Fibroblast of skin of abdomen (primary cell): ENCODE results near the gene ZNF219. TPM values are rescaled to one million over a fixed set of nuclear protein-coding genes. Genes with fewer than 3 reads are reported as not detected.

ENCODE experiments used
- DNase-seq: peaks from one replicate; pipeline ENCODE4 v3.0.0-alpha.2; 2013
- polyA plus RNA-seq, 2 experiments: library from polyadenylated mRNA; unstranded; fragments of 120-200 nt; gene quantifications; one replicate each; pipeline ENCODE4 v1.2.1, GENCODE V29; 2013; ENCODE audit not compliant: insufficient read length in 2 of 2

ZNF219 gene
- polyA plus RNA-seq (2013, experiment 1 of 2; ENCODE audit: insufficient read length): 8.9 TPM
- polyA plus RNA-seq (2013, experiment 2 of 2; ENCODE audit: insufficient read length): 11.4 TPM

DNA sequence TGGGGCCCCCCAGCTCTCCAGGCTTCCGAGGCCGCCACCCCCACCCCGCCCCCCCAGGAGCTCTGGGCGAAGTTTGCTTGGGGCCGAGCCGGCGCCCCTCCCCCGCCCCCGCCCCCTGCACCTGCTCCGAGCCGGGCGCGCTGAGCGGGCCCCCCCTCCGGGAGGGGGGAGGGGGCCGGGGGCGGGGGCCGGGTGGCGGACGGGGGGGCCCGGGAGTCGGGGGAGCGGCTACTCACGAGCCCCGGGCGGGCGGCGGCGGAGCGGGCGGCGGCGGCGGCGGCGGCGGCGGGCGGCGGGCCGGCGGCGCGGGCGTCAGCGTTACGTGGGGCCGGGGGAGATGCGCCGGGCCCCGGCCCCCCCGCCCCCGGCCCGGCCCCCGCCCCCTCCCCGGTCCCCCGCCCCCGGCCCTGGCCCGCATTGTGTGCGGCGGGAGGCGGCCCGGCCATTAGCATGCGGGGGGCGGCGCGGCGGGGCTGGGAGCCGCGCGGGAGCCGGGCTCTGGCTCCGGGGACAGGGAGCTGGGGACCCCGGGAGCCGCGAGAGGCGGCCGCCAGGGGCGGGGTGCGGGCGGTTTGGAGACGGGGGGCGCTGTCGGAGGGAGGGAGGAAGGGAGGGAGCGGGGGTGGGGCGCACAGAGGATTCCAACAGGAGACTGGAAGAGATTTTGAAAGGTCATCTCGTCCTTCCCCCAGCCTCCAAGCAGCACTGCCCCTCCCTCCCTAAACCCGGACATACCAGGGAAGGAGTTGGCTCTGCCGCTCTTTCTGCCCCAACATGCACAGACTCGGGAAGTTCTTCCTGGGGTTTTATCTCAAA, at the start of gene ZNF219:
ZNF219 (minus strand) TSS at position 580 of the 816 bp plus-strand sequence. CDS start 5,064 bp downstream, outside the sequence.
- DNase-seq: peak; percentile 55

DNA sequence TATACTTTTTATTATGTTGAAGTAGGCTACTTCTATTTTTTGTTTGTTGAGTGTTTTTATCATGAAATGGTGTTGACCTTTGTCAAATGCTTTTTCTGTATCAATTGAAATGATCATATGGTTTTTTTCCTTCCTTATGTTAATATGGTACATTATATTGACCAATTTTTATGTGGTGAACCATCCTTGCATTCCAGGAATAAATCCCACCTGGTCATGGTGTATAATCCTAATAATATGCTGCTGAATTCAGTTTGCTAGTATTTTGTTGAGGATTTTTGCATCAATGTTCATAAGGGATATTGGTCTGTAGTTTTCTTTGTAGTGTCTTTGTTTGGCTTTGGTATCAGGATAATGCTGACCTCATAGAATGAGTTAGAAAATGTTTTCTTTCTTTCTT, 47.0 kb upstream of the ZNF219 start:
- DNase-seq: no peak

DNA sequence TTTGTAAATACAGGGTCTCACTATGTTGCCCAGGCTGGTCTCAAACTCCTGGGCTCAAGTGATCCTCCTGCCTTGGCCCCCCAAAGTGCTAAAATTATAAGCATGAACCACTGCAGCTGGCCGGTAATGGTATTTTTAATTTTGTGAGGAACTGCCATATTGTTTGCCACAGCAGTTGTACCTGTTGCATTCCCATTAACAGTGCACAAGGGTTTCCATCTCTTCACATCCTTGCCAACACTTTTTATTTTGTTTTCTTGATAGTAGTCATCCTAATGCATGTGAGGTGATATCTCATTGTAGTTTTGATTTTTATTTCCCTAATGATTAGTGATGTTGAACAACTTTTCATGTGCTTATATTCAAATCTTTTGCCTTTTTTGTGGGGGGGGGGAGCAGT, 43.9 kb upstream of the ZNF219 start:
- no peak for DNase-seq

DNA sequence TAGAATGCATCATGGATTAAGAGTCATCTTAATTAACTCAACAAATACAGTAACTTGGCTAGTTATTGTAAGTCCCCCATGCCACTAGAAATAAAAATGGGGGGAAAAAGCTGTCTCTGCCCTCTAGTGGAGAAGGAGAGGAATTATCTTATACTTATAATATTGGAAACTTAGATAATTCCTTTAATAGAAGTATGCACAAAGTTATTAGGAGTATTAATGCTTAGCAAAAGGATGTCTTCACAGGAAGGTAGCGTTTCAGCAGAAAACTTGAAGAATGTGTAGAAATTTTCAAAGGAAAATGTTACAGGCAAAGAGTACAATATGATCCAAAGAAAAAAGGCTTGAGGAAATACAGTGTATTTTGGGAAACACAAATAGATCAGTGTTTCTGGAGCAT, 37.6 kb upstream of the ZNF219 start:
- DNase-seq: peak; percentile 4

DNA sequence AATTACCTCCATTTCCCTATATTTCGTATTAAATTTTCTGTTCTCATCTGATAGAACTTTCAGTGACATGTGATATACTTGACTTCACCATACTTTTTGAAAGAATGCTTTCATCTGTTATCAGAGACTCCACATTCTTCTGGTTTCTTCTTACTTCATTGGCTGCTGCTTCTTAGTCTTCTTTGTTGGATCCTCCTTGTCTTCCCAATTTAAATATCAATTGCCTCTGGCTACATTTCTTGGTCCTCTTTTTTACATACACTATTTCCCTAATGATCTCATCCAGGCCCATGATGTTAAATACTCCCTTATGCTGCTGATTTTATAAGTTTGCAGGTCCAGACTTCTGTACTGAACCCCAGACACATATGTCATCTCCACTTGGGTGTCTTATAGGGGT, 35.4 kb upstream of the ZNF219 start:
- DNase-seq: no peak

DNA sequence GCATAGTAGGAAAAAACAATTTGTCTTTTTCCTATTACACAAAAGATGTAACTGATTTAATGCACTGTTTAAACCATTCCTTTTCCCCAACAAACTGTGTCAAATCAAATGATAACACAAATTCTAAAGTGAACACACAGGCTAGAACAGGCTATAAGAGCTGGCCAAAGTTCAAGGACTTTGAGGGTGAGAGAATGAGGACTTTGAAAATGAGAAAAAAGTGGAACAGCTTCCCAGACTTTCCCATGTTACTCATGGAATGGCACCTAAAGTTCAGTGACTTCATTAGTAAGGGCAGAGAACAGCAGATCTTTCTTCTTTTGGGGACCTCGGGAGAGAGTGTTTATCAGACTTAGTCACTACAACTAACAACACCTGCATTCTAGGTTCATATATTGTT, 25.0 kb upstream of the ZNF219 start:
- no peak for DNase-seq

DNA sequence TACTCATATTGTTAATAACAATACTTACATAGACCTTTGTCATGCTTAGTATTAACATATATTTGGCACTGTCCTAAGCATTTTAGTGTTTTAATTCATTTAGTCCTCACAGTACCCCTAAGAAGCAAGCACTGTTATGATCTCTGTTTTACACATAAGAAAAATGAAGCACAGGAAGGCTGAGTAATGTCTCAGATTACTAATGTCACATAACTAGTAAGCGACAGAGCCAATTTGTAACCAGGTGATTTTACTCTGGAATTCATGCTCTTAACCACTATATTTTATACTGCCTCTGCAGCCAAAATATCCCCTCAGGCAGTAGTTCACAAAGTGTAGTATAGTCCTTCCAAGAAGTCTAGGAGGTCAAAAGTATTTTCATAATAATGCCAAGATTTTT, 22.7 kb upstream of the ZNF219 start:
- no peak for DNase-seq

DNA sequence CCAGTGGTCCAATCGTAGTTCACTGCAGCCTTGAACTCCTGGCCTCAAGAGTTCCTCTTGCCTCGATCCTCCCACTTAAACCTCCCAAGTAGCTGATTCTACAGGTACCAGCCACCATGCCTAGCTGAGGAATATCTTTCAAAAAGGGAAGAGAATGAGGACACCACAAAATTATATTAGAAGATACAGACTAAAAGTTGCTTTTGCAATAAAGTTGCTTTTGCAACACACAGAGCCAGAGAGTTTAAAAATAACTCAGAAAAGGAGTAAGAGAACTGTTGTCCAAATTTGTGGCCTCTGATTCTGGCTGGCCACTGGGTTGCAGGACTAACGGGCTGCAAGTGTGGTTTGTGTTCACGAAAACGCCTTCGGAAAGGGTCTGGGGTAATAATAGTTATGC, 22.2 kb upstream of the ZNF219 start:
- DNase-seq: no peak

DNA sequence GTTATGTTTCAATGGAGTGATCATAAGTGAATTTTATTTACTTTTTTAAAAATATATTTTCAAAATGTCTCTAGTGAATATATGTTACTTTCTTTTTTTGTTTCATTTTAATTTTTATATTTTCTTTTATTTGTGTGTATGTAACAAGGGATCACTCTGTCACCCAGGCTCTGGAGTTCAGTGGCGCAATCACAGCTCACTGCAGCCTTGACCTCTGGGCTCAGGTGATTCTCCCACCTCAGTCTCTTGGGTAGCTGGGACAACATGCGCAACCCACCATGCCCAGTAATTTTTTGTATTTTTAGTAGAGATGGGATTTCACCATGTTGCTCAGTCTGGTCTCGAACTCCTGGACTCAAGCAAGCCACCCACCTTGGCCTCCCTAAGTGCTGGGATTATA, 20.5 kb upstream of the ZNF219 start:
- DNase-seq: no peak

DNA sequence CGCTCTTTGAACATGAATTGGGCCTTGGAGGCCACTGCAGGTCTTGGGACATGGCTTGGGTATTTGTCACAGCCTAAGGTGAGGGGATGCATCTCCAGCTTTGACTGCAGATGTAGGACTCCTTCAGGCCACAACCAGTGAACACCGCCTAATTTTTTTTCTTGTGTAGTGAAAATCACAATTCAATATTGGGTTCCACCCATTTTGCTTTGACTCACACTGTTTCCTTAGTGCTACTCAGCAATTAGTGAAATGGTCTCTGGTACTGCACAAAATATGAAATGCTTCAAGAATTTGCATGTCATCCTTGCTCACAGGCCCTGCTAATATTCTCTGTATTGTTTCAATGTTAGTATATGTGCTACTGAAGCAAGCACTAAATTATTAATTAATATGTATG, 14.9 kb upstream of the ZNF219 start:
- DNase-seq: no peak

DNA sequence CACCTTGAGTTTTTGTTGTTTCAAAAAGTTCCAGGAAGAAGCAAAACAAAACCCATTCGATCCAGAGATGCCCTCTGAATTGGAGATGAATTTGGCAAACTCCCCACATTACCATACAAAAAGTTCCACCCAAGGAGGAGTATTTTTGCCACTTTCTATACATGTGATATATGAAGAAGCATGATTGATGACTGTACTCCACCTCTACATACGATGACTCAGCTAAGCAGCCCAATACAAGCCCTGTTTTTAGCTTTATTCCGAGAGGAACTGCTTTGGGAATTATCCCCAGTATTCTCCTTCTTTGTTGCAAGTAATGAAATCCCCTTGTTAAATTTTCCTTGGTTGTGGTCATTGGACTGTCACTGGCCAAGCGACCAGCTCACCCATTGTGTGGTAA, 13.8 kb upstream of the ZNF219 start:
- no peak for DNase-seq

DNA sequence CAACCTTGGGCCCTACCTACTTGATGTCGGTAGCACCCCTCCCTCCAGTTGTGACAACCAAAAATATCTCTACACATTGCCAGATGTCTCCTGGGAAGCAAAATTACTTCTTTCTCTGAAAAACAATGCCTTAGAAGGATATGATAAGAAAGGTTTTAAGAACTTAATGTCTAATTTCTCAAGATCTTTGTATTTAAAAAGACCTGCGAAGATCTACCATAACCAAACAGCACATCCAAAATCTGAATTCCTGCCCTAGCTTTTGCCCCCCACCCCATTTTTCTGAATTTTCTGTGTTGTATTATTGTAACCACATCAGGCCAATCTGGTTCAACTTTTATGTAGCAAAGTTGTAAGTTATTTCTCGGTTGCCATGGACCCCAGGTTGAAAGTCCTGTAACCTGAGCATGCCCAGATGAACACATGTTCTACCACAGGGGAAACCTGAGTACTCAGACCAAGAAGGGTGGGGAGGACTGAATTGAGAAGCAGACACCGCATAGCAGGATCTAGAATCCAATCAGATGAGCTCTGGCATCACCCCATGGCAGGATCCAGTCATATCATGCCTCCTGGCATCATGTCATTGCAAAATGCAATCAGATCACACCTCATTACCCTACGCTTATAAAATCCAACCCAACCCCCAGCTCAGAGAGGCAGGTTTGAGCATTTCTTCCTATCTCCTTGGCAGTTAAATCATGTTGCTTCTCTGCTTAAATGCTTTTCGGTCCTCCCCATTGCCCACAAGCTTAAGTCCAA, 11.1 kb upstream of the ZNF219 start:
- no peak for DNase-seq

DNA sequence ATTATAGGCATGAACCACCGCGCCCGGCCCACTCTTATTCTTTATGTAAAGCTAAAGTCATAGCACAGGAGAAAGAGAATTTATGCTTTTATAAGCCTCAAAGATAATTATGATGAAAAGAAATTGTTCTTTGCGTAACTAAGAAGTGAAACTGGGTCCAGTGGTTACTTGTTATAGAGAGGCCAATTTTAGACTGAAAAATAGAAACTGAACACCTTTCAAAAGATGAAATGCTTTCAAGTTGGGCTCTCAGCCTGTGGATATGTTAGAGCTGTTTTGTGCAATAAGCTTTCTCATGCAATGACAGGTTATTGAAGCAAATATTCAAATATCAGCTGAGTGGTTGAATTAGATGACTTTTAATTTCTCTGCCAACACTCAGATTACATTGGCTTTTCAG, 10.3 kb upstream of the ZNF219 start:
- no peak for DNase-seq

DNA sequence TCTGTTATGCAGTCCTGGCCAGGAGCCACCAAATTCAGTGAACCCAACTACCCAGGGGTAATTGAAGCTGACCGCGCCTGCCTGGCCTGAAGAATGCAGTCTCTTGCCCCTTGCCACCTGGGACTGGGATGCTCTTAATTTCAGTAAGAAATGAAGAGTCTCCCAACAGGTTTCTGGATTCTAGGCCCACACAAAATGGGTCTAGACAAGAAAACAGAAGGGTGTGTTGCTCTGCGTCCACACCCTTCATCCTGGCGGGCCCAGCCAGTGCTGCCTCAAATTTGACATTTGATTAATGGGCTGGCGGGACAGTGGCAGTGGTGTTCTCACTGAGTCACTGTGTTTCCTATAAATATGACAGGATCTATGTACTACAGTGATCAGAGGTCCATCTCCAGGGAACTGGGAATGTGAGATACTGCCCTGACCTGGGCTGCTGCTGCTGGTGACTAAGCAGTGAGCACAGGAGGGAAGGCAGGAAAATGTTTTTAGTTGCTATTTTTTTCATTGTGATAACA, 8.9 kb upstream of the ZNF219 start:
- DNase-seq: no peak

DNA sequence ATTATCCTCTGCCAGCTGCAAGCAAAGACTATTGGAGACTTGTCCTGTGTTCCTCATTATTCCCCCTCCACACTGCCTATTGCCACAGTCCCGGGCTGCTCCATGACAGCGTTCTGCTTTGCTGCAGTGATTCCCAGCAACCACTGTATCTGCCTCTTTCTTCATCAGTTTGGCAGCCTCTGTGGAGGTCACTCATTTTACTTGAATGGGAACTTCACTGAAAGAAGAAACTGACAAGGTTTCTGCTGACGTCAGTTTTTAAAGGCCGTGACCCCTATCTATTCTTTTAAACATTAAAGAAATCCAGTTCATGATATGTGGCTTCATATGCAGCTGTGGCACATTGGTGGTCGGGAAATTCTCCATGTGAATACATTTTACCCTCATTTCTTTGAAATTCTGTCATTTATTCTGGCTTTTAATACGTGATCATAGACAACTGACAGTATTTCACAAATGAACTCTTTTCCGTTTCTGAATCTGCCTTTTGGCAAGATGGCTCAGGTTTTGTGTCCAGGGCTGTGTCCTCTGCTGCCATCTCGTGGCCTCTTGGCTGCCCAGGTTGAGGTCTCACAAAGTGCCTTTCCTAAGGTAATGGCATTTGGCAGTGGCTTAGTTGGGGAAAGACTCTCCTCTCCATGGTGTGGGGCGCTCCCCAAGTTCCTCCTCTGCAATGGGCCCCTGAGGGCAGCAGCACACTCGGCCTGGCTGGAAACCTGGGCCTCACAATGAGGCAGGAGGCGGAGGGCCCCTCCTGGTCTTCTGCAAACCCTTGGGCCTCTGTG, 8.2 kb upstream of the ZNF219 start:
- peak; percentile 69 for DNase-seq

DNA sequence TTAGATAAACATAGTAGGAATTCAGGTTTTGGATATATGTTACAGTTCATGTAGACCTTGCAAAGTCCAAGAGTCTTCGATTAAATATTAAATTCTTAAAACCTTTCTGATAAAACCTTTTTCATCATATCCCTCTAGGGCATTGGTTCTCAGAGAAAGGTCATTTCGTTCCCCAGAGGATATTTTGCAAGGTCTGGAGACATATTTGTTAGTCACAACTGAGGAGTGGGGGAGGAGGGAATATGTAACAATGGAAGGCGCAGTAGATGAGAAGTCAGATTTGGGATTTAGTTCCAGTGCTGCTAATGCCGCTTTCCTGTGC, 7.7 kb upstream of the ZNF219 start:
- no peak for DNase-seq

DNA sequence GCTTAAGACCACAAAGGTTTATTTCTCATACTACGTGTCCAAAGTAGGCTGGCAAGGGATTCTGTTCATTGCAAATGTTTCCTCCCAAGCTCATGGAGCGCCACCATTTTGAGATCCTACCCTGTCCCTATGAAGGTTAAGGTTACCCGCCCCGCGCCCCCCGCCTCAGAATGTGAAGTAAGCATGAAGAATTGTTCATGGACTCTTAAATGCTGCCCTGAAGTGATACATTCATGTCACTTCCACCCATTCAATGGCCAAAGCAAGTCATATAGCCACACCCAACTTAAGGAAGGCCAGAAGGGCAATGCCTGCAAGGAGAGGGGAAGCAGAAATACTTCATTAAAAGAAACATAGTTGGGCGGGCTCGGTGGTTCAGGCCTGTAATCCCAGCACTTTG, 6.6 kb upstream of the ZNF219 start:
- no peak for DNase-seq

DNA sequence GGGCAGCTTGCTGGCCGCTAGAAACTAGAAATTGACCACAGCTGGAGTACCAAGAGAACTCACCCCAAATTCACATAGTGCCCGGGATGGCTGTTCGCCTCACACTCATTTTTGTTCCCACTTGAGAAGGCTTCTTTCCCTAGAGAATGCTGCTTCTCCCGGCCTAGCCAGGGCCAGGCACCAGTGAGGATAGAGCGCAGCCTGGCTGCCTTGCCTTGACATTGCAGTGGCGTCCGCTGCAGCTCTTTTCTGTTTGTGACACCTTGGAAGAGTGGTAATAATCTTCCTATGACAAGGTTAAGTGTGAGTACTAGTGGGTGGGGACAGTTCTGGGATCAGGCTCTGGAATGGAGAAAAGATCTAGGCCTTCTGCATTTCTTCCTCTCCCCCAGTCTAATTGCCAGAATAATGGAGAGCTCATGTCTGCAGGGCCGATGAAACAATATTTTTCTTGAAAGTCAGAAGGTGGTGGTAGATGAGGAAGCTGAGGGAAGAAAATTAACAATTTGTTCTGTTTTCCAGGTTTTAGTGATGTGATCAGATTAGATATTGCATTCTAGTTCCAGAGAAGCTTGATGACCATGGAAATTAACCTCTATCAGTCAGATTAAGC, 6.1 kb upstream of the ZNF219 start:
- peak; percentile 77 for DNase-seq

DNA sequence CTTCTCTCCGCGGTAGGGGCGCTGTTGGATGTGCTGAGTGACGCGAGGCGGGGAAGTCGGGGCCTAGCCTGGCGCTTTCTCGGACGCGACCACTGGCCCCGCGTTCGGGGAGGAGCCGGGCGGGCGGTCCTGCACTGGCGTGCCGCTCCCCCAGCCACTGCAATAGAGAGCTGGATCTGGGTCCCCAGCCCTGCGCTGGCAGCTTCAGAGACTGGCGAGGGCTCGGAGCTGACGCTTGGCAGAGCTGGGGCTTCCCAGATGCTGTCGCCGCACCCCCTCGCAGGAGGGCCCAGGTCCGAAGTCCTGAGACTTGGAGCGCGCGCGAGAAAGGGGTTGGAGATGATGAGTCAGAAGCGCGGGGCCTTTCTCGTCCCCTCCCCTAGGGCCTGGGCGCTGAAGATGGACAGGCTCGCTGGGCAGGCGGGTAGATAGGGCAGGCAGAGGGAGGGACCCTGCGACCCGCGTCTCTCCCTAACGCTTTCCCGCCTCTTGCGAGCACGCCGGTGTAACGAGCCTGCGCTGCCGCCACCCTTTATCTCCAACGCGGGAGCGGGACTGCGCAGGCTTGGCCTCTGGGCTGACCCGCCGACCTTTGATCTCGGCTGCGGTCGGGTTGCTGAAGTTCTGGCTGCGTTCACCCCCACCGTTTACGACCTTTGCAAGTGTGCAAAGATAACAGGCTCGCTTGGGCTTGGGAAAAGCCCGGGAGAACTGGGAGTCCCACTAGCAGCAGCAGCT, 5.4 kb upstream of the ZNF219 start:
- DNase-seq: peak; percentile 97

DNA sequence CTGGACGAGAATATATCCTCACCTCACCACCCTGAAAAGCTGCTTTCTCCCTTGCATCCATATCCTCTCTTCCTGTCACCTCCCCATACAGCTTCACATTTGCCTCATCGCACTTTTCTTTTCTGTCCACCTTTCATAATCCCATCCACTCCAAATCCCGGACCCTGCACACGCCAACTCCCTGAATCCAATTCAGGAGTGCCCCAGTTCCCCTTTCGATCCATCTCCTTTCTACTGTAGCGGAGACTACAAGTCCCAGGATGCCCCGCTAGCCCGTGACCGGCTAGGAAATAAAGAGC, 4.9 kb upstream of the ZNF219 start:
- no peak for DNase-seq

DNA sequence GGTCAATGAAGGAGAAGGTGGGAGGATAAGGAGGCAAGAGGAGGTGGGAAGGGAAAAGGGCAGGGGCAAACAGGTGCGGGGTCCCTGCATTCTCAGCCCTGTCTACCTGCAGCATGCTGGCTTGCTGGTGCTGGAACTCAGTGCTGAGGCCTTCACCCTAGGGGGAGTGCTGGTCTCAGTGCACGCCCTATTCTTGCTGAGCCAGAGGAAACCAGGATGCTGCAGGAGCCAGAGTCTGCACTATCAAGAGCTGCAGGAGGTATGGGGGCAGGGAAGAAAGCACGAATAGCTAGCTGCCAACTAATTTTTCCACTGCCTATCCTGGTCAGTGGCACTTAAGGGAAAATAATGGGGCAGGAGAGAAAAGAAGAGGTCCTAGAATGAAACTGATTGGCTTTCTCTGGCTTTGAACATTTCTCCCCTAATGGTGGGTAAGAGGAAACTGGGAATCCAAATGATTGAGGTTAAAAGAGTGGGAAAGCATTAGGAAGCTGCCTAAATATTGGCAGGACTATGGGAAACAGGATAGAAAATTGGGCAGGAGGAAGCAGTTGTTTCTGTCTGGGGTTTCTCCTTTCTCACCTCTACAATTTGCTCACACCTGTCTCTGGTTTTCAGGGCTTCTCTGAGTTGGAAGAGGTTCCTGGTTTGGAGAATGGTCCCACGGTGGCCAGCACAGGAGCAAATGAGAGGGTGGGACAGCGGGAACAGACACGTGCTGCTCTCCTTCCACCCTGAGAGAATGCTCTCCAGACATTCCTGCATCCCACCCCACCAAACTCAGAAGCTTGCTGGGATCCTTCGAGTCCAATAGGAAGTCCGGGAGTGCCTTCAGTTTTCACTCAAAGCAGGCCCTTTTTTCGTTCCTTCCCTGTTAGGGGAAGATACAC, 4.3 kb upstream of the ZNF219 start:
- no peak for DNase-seq
